ENCODE data around the gene MTMR12. TPM values are rescaled to one million over a fixed set of nuclear protein-coding genes. Genes with fewer than 3 reads are reported as not detected.

The MTMR12 gene
- total and polyA plus RNA-seq, 2 of the 13 experiments (the other 11 are each of a cell fraction or from before 2014, with no cell fraction given) = 23.4 to 36.6 TPM

GRCh38 chr5:32278406-32278805 lies 34.3 kb downstream of the MTMR12 start:
- Histone ChIP-seq H3K79me2 (ENCODE audit: insufficient read depth, low read length) (peaks cover 72% of the 10 kb centered on the region), H3K4me2 (ENCODE audit: low read depth, low read length) (no peak overlapping the region), H3K4me1 (ENCODE audit: insufficient read depth, low read length) (peaks cover 97% of the 10 kb centered on the region), H3K27ac (ENCODE audit: extremely low read length, insufficient read depth, low read length) (no peak overlapping the region), H3K9me3 (ENCODE audit: low read length) (no peaks in the 10 kb centered on the region), H2AFZ (ENCODE audit: low read length) (no peak overlapping the region), H3K4me3 (replicated peaks in 1 of 3; ENCODE audit: insufficient read depth in 1 of 3, low read depth in 2 of 3, low read length in 3 of 3) (no peak overlapping the region), H4K20me1 (ENCODE audit: insufficient read depth, low read length) (no peaks in the 10 kb centered on the region), H3K27me3 (ENCODE audit: control insufficient read depth in 1 of 2, insufficient read depth in 2 of 2, low read length in 2 of 2) (no peaks in the 10 kb centered on the region), H3K9ac (ENCODE audit: insufficient read depth, low read depth, low read length) (no peak overlapping the region), H3K36me3 (replicated peaks in 1 of 2; ENCODE audit: control insufficient read depth in 1 of 2, insufficient read depth in 2 of 2, low read length in 2 of 2) (peaks cover 2 to 21% of the 10 kb centered on the region in 2 experiments; a peak in 4 of 5 replicates)
- FAIRE-seq (no peak), DNase-seq (ENCODE audit: low spot score) (no peak), ATAC-seq (no peak)
- no peak for TF ChIP-seq HES4 (CRISPR knock-in tag; IDR thresholded peaks at IDR 0.05; ENCODE audit: borderline replicate concordance)
- TF ChIP-seq CHCHD3 (CRISPR knock-in tag; IDR thresholded peaks at IDR 0.05) = no peak
- no peak for TF ChIP-seq FIP1L1 (IDR thresholded peaks at IDR 0.05; ENCODE audit: borderline replicate concordance, insufficient read depth, low read depth, low read length)
- TF ChIP-seq NR2C2 (CRISPR knock-in tag; IDR thresholded peaks at IDR 0.05; ENCODE audit: borderline replicate concordance) = no peak
- TF ChIP-seq RFX3 (CRISPR knock-in tag; IDR thresholded peaks at IDR 0.05) = no peak
- no peak for TF ChIP-seq ZNF496 (CRISPR knock-in tag; IDR thresholded peaks at IDR 0.05; ENCODE audit: insufficient replicate concordance)
- no peak for TF ChIP-seq GABPB1 (CRISPR knock-in tag; IDR thresholded peaks at IDR 0.05)
- TF ChIP-seq KLF15 (CRISPR knock-in tag; IDR thresholded peaks at IDR 0.05; ENCODE audit: borderline replicate concordance) = no peak
- TF ChIP-seq ZNF530 (CRISPR knock-in tag; IDR thresholded peaks at IDR 0.05; ENCODE audit: low read depth) = no peak
- no peak for TF ChIP-seq GRHL1 (CRISPR knock-in tag; conservative IDR thresholded peaks at IDR 0.05)
- no peak for TF ChIP-seq SRY (CRISPR knock-in tag; IDR thresholded peaks at IDR 0.05)
- TF ChIP-seq KDM5A (IDR thresholded peaks at IDR 0.05; ENCODE audit: borderline replicate concordance, low read length) = no peak
- TF ChIP-seq ATF7-NPFF (CRISPR knock-in tag; IDR thresholded peaks at IDR 0.05; ENCODE audit: low read depth) = no peak
- no peak for TF ChIP-seq ZNF776 (CRISPR knock-in tag; IDR thresholded peaks at IDR 0.05)
- in situ Hi-C loops (cut with HindIII; ENCODE audit: extremely low pct_ligation_motif_present, low pct_unique_long_range_greater_than_20kb) = no loop called here
- no TSS peak for BruUV-seq (replicated peaks)
- intact Hi-C loops (cut with micrococcal nuclease; ENCODE audit: unreplicated experiment) = no loop called here
- 90% methylated on average over 3 of the region's 3 CpGs for WGBS (ENCODE audit: low lambda C conversion rate)
- ChIA-PET CTCF (ENCODE audit: low intra/inter-chr PET ratio, low total read pairs) (no interaction called here), POLR2A (no interaction called here)

Measured in HepG2 (cell line).